ENCODE data around the gene CFAP74. TPM values are rescaled to one million over a fixed set of nuclear protein-coding genes. Genes with fewer than 3 reads are reported as not detected.

Gene CFAP74
- total RNA-seq, 1 experiment from 2014 or later, result not detected

- no peaks in the 10 kb centered on the region for H3K9me3 Mint-ChIP-seq (ENCODE audit: low read depth, unreplicated experiment)
- TF ChIP-seq CTCF (IDR thresholded peaks at IDR 0.05; ENCODE audit: unreplicated experiment), result no peak
- CTCF ChIA-PET, result no interaction called here
- H3K27me3 Mint-ChIP-seq (ENCODE audit: unreplicated experiment), result no peaks in the 10 kb centered on the region
- intact Hi-C loops (cut with micrococcal nuclease; ENCODE audit: unreplicated experiment), result no loop called here
- no TSS peak for BruUV-seq (replicated peaks)
- no peak overlapping the region for H3K27ac Mint-ChIP-seq (ENCODE audit: unreplicated experiment)
- peaks cover 40% of the 10 kb centered on the region for H3K36me3 Mint-ChIP-seq (ENCODE audit: insufficient read depth, unreplicated experiment)
- no peak overlapping the region for H3K4me3 Mint-ChIP-seq (ENCODE audit: low read depth, unreplicated experiment)
- H3K4me1 Mint-ChIP-seq (ENCODE audit: low read depth, unreplicated experiment), result peaks cover 23% of the 10 kb centered on the region
- DNase-seq, result no peak
Observed at GRCh38 chr1:1877865-1878436, 125.6 kb downstream of the CFAP74 start.

GRCh38 chr1:1876335-1876930 lies 127.2 kb downstream of the CFAP74 start:
- Mint-ChIP-seq H3K27ac (ENCODE audit: unreplicated experiment) (no peak overlapping the region), H3K9me3 (ENCODE audit: low read depth, unreplicated experiment) (no peaks in the 10 kb centered on the region), H3K4me1 (ENCODE audit: low read depth, unreplicated experiment) (peaks cover 34% of the 10 kb centered on the region), H3K4me3 (ENCODE audit: low read depth, unreplicated experiment) (no peak overlapping the region), H3K27me3 (ENCODE audit: unreplicated experiment) (no peaks in the 10 kb centered on the region), H3K36me3 (ENCODE audit: insufficient read depth, unreplicated experiment) (peaks cover 41% of the 10 kb centered on the region)
- no peak for TF ChIP-seq CTCF (IDR thresholded peaks at IDR 0.05; ENCODE audit: unreplicated experiment)
- CTCF ChIA-PET, result no interaction called here
- intact Hi-C loops (cut with micrococcal nuclease; ENCODE audit: unreplicated experiment), result no loop called here
- no TSS peak for BruUV-seq (replicated peaks)
- DNase-seq, result no peak

- H3K9me3 Mint-ChIP-seq (ENCODE audit: low read depth, unreplicated experiment), result no peaks in the 10 kb centered on the region
- no peak for DNase-seq
- H3K4me3 Mint-ChIP-seq (ENCODE audit: low read depth, unreplicated experiment), result no peak overlapping the region
- CTCF ChIA-PET, result no interaction called here
- H3K36me3 Mint-ChIP-seq (ENCODE audit: insufficient read depth, unreplicated experiment), result peaks cover 41% of the 10 kb centered on the region
- no TSS peak for BruUV-seq (replicated peaks)
- no peak overlapping the region for H3K27ac Mint-ChIP-seq (ENCODE audit: unreplicated experiment)
- TF ChIP-seq CTCF (IDR thresholded peaks at IDR 0.05; ENCODE audit: unreplicated experiment), result no peak
- intact Hi-C loops (cut with micrococcal nuclease; ENCODE audit: unreplicated experiment), result no loop called here
- H3K27me3 Mint-ChIP-seq (ENCODE audit: unreplicated experiment), result no peaks in the 10 kb centered on the region
- H3K4me1 Mint-ChIP-seq (ENCODE audit: low read depth, unreplicated experiment), result peaks cover 39% of the 10 kb centered on the region
Observed at GRCh38 chr1:1875932-1876331, 127.7 kb downstream of the CFAP74 start.

GRCh38 chr1:1874901-1875300 lies 128.7 kb downstream of the CFAP74 start:
- no peak for DNase-seq
- Mint-ChIP-seq H3K27ac (ENCODE audit: unreplicated experiment) (no peak overlapping the region), H3K36me3 (ENCODE audit: insufficient read depth, unreplicated experiment) (peaks cover 41% of the 10 kb centered on the region), H3K27me3 (ENCODE audit: unreplicated experiment) (no peaks in the 10 kb centered on the region), H3K4me1 (ENCODE audit: low read depth, unreplicated experiment) (peaks cover 42% of the 10 kb centered on the region), H3K9me3 (ENCODE audit: low read depth, unreplicated experiment) (no peaks in the 10 kb centered on the region), H3K4me3 (ENCODE audit: low read depth, unreplicated experiment) (no peak overlapping the region)
- CTCF ChIA-PET, result no interaction called here
- intact Hi-C loops (cut with micrococcal nuclease; ENCODE audit: unreplicated experiment), result no loop called here
- TF ChIP-seq CTCF (IDR thresholded peaks at IDR 0.05; ENCODE audit: unreplicated experiment), result no peak
- BruUV-seq (replicated peaks), result no TSS peak

All from Calu3 (cell line).